Psoas muscle (tissue), 8 donors: ENCODE measurements around the gene AHNAK2. TPM values are rescaled to one million over a fixed set of nuclear protein-coding genes. Genes with fewer than 3 reads are reported as not detected.
A peak's percentile ranks its signal among the peaks of the same experiment; 100 is the strongest.

Experiments
- ATAC-seq, 4 donors: fragments of 200-7000 bp; cut with Tn5 transposase; one replicate each; pipeline ENCODE4 v1.9.1; 2020; ENCODE audit warnings: moderate library complexity in 3 of 4, mild to moderate bottlenecking in 2 of 4
- DNase-seq, 2 donors: peaks; one replicate each; pipeline ENCODE4 v3.0.0-alpha.2; 2020
- H3K27ac ChIP-seq: fragments of 200-600 bp; one replicate; pipeline ENCODE4 v1.8.0; 2022
- H3K27me3 ChIP-seq, 3 donors: fragments of 200-600 bp in 1 of 3; one replicate each; pipeline versions ENCODE4 v1.6.1 to v1.8.0; 2013 to 2022; ENCODE audit warnings: low read length in 2 of 3, mild to moderate bottlenecking in 2 of 3, moderate library complexity in 1 of 3; ENCODE audit not compliant: insufficient read depth in 3 of 3
- H3K36me3 ChIP-seq, 2 donors: fragments of 200-600 bp in 1 of 2; one replicate each; pipeline versions ENCODE4 v1.6.1 to v1.8.0; 2013 to 2022; ENCODE audit warnings: low read depth in 1 of 2, mild to moderate bottlenecking in 1 of 2, moderate library complexity in 1 of 2; ENCODE audit not compliant: insufficient read depth in 1 of 2
- H3K4me1 ChIP-seq: fragments of 200-600 bp; one replicate; pipeline ENCODE4 v1.8.0; 2022
- H3K4me3 ChIP-seq: fragments of 200-600 bp; one replicate; pipeline ENCODE4 v1.8.0; 2022; ENCODE audit warnings: mild to moderate bottlenecking
- H3K9me3 ChIP-seq: fragments of 200-600 bp; one replicate; pipeline ENCODE4 v1.8.0; 2022
- CTCF ChIP-seq: fragments of 200-600 bp; IDR thresholded peaks from one replicate; pipeline ENCODE4 v1.8.0; 2022; ENCODE audit warnings: antibody characterized with exemption
- WGBS, 3 donors: extraction: QIAGEN DNeasy Blood & Tissue Kit; methylation state at CpG; one replicate each; pipeline versions ENCODE4 v1.1.6 to v1.1.7; 2013; 5-methylcytosine and 5-hydroxymethylcytosine counted together
- intact Hi-C, 2 donors: fragments of 100-400 bp; cut with DNase I; formaldehyde crosslinking; loops; one replicate each; pipeline versions ENCODE4 v1.11.0 to v1.14.2; 2022
- polyA plus RNA-seq, 3 donors: library from polyadenylated mRNA; stranded (reverse); fragments of 200-250 nt; gene quantifications; one replicate each; pipeline ENCODE4 v1.2.3, GENCODE V29; 2013
- total RNA-seq, 4 donors: library from RNA; stranded (reverse); fragmentation: NEBNext Ultra II Directional in 2 of 4; extraction: Animal tissue kit (Norgen Biotek cat#: 25700) in 2 of 4; gene quantifications; one replicate each; pipeline versions ENCODE4 v1.2.1 to v1.2.4, GENCODE V29; 2021 to 2023
- donor health status: healthy with polysubstance abuse.
- donor health status: DM: no; HTN: no; CAD: no; lungs with moderate emphysema.
- donor health status: Bipolar disorder and iron deficiency.
- donor health status: healthy.
- donor health status: DM: yes; HTN: yes; CAD: no.
- donor health status: DM: no; HTN: no; CAD: no.
- donor health status: DM: no; HTN: no; CAD: no.
- donor health status: DM: yes; HTN: yes; CAD: no.

The AHNAK2 gene
- total and polyA plus RNA-seq, 7 donors: 0.69 to 4.7 (median 2.0) TPM

GRCh38 chr14:104977008-104977680 is 1.0 kb downstream of the AHNAK2 start:
- ATAC-seq (no peak), DNase-seq (peak in 1 of 2 donors; percentile 53)
- H3K36me3 ChIP-seq: no peaks in the 10 kb centered on the region
- H3K9me3 ChIP-seq: no peaks in the 10 kb centered on the region
- 71 to 80% (median 77%) methylated on average over 11 of the region's 11 CpGs for WGBS, 3 donors
- TF ChIP-seq CTCF: no peak
- intact Hi-C loops: no loop called here
- no peak overlapping the region for H3K27ac ChIP-seq
- peaks cover 0 to 11% (median 0%) of the 10 kb centered on the region in 3 donors for H3K27me3 ChIP-seq
- H3K4me1 ChIP-seq: peaks cover 38% of the 10 kb centered on the region
- peak overlapping the region; percentile 69 for H3K4me3 ChIP-seq

GRCh38 chr14:104976198-104977007 is 1.8 kb downstream of the AHNAK2 start:
- Histone ChIP-seq H3K4me3 (no peak overlapping the region), H3K4me1 (peaks cover 43% of the 10 kb centered on the region), H3K9me3 (no peaks in the 10 kb centered on the region), H3K27me3 (peaks cover 0 to 13% (median 0%) of the 10 kb centered on the region in 3 donors), H3K27ac (no peak overlapping the region), H3K36me3 (no peaks in the 10 kb centered on the region)
- peak; percentile 59 to 82 (median 70) for ATAC-seq
- 41 to 45% (median 43%) methylated on average over 20 to 21 of the region's 21 CpGs for WGBS, 3 donors
- peak; percentile 95 for TF ChIP-seq CTCF
- intact Hi-C loops: loop anchor here (1.0 kb wide), 2 partner anchors 68 to 69 kb away; no protein-coding TSS in a partner anchor
- DNase-seq: peak; percentile 86 to 93

- no peaks in the 10 kb centered on the region for H3K36me3 ChIP-seq
- peaks cover 43% of the 10 kb centered on the region for H3K4me1 ChIP-seq
- peaks cover 0 to 13% (median 0%) of the 10 kb centered on the region in 3 donors for H3K27me3 ChIP-seq
- H3K9me3 ChIP-seq: no peaks in the 10 kb centered on the region
- no peak overlapping the region for H3K4me3 ChIP-seq
- TF ChIP-seq CTCF: no peak
- intact Hi-C loops: loop anchor here (1.0 kb wide), 2 partner anchors 69 to 70 kb away; no protein-coding TSS in a partner anchor
- H3K27ac ChIP-seq: no peak overlapping the region
- no peak for ATAC-seq
- 45 to 51% (median 49%) methylated on average over 20 to 21 of the region's 21 CpGs for WGBS, 3 donors
- no peak for DNase-seq
Measured at GRCh38 chr14:104975481-104976197, 2.5 kb downstream of the AHNAK2 start.

GRCh38 chr14:104974665-104975390 is 3.3 kb downstream of the AHNAK2 start:
- no peak for DNase-seq
- intact Hi-C loops: no loop called here

More at GRCh38 chr14:104974665-104975390, 3.3 kb downstream of the AHNAK2 start:
- H3K36me3 ChIP-seq: no peaks in the 10 kb centered on the region
- no peak for ATAC-seq
- H3K27me3 ChIP-seq: peaks cover 0 to 17% (median 0%) of the 10 kb centered on the region in 3 donors
- H3K9me3 ChIP-seq: no peaks in the 10 kb centered on the region
- TF ChIP-seq CTCF: no peak
- no peak overlapping the region for H3K27ac ChIP-seq
- H3K4me3 ChIP-seq: no peak overlapping the region
- WGBS, 3 donors: 93 to 96% (median 94%) methylated on average over 14 of the region's 14 CpGs
- H3K4me1 ChIP-seq: peaks cover 35% of the 10 kb centered on the region
